ENCODE data around the gene FPR3.

DNA sequence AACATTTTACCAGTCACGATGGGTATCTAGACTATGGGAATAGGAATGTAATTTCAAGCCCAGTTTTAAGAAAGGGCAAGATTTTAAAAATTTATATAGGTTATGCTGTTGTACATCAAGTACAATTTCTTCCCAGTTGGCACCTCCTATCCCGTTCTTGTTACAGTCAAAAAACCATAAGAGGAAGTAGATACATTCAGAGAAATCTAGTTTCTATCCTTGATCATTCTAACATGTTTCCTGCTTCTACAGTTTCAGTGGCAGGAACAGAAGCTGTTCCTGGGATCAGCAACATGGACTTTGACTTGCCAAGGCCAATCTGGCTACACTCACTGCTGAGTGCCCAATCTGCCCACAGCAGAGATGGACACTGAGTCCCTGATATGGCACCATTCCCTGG, 14.7 kb upstream of the FPR3 start:
- TF ChIP-seq, protein P1, sequence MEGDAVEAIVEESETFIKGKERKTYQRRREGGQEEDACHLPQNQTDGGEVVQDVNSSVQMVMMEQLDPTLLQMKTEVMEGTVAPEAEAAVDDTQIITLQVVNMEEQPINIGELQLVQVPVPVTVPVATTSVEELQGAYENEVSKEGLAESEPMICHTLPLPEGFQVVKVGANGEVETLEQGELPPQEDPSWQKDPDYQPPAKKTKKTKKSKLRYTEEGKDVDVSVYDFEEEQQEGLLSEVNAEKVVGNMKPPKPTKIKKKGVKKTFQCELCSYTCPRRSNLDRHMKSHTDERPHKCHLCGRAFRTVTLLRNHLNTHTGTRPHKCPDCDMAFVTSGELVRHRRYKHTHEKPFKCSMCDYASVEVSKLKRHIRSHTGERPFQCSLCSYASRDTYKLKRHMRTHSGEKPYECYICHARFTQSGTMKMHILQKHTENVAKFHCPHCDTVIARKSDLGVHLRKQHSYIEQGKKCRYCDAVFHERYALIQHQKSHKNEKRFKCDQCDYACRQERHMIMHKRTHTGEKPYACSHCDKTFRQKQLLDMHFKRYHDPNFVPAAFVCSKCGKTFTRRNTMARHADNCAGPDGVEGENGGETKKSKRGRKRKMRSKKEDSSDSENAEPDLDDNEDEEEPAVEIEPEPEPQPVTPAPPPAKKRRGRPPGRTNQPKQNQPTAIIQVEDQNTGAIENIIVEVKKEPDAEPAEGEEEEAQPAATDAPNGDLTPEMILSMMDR (IDR thresholded peaks at IDR 0.05; ENCODE audit: poor library complexity, severe bottlenecking) = no peak
- TF ChIP-seq TAF1 (IDR thresholded peaks at IDR 0.05; ENCODE audit: low read depth) (no peak), SMC3 (conservative IDR thresholded peaks at IDR 0.05; ENCODE audit: poor library complexity) (no peak), POLR2AphosphoS5 (IDR thresholded peaks at IDR 0.05) (no peak), REST (IDR thresholded peaks at IDR 0.05; ENCODE audit: borderline replicate concordance) (no peak), EZH2 (IDR thresholded peaks at IDR 0.05; ENCODE audit: borderline replicate concordance, insufficient read depth, low read length, poor library complexity, severe bottlenecking) (no peak), MXI1 (conservative IDR thresholded peaks at IDR 0.05; ENCODE audit: poor library complexity, severe bottlenecking) (no peak), EP300 (conservative IDR thresholded peaks at IDR 0.05; ENCODE audit: poor library complexity, severe bottlenecking) (no peak), RAD21 (conservative IDR thresholded peaks at IDR 0.05) (no peak)

All from neural cell (in vitro differentiated cells).